ENCODE data around the gene CENPP. TPM values are rescaled to one million over a fixed set of nuclear protein-coding genes. Genes with fewer than 3 reads are reported as not detected.

Gene CENPP
- total RNA-seq, 1 donor: 2.2 TPM

DNA sequence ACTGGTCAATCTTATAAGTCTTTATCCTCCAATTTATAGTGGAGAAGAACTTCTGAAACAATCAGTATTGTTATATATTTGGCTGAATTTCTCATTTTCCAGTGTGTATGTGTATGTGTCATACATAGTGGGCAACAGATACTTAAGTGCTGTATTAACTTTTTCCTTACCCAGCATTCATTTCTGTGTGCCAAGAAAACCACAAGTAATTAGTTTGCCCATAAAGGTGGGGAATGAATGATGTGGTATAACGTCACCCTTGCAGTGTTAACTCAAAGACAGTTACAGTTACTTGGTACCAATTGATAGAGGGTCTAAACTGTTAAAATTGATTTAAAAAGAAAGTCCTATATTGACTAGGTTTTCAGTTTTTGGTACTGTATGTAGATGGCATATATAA lies 76.6 kb downstream of the CENPP start:
- H3K4me3 ChIP-seq (ENCODE audit: low read depth, low read length): no peak overlapping the region
- DNase-seq (ENCODE audit: low read depth): no peak
- TF ChIP-seq, protein P1, sequence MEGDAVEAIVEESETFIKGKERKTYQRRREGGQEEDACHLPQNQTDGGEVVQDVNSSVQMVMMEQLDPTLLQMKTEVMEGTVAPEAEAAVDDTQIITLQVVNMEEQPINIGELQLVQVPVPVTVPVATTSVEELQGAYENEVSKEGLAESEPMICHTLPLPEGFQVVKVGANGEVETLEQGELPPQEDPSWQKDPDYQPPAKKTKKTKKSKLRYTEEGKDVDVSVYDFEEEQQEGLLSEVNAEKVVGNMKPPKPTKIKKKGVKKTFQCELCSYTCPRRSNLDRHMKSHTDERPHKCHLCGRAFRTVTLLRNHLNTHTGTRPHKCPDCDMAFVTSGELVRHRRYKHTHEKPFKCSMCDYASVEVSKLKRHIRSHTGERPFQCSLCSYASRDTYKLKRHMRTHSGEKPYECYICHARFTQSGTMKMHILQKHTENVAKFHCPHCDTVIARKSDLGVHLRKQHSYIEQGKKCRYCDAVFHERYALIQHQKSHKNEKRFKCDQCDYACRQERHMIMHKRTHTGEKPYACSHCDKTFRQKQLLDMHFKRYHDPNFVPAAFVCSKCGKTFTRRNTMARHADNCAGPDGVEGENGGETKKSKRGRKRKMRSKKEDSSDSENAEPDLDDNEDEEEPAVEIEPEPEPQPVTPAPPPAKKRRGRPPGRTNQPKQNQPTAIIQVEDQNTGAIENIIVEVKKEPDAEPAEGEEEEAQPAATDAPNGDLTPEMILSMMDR (IDR thresholded peaks at IDR 0.05; ENCODE audit: insufficient read depth, low read depth, low read length): no peak

DNA sequence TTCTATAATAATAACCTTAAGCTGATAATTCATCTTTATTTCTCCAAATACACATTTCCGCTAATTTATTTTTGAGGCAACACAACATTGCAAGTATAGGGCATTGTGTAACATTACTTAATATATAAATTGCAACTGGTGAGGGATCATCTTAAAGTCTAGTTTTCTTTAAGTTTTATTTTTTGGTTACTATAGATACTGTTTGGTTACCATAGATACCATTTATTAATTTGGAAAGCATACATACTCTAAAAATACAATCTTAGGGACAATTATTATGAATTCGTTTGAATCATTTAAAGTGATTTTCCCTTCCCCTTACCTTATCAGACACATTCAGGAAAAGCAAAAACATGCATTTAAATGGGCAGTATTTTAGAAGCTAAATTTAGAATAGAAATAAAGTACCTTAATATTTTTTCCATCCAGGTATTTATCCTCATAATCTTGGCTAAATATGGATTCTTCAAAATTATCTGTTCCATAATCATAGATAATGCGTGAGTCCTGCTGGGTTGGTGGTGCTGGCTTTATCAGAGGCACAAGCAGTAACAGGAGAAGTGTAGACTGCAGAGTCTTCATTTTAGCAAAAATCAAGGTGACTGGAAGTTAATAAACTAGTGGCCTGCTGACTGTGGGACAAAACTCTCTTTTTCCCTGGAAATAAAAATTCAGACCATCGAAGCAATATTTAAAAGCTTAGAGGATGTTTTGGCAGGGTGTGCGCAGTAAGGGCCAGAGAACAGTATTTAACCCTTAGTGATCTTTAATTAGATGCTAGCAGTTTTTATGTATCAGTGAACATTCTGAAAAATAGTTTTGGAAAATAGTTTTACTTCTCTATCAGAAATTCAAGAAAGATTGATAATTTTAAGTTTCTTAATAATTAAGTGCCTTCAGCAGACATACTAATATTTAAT lies 77.3 kb downstream of the CENPP start:
- DNase-seq (ENCODE audit: low read depth): no peak
- no peak overlapping the region for H3K4me3 ChIP-seq (ENCODE audit: low read depth, low read length)
- TF ChIP-seq, protein P1 (IDR thresholded peaks at IDR 0.05; ENCODE audit: insufficient read depth, low read depth, low read length): no peak

DNA sequence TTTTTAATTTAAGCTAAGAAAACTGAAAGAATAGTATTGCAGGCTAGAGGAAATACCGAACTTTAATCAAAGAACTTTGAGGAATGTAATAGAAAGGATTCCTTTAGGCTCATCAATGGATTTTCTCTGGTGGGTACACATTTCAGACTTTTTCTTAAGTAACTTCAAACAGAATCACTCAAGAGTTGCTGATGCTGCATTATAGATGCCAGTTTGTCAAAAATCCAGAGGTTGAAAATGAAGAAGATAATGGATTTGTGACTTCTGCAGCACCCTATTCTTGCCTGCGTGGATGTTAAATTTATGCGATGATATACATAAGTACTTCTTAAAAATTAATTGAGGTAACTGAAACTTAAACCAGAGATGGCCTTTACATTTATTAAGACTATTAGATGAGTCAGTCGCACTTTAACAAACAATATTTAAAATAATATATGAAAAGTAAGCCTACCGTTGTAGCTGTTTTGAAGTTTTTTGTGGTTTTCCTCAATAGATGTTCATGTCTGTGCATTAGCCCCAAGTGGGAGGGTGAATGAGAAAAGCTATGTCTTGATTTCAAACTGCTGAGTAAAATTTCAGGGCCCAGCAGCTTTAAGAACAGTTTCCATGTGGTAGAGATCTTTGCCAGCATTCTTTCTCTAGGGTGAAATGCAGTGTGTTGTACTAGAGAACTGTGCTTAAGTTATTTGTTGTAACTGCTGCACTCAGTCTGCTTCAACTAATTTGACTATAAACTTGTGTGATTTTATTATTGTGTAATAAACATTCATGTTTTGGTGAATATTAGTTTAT lies 78.5 kb downstream of the CENPP start, which contains the start of gene OGN:
OGN (minus strand) TSS at position 537 of the 795 bp plus-strand sequence. CDS start 1,171 bp downstream, outside the sequence.
- H3K4me3 ChIP-seq (ENCODE audit: low read depth, low read length): no peak within 1 kb of the TSS
- DNase-seq (ENCODE audit: low read depth): no peak
- TF ChIP-seq, protein P1 (IDR thresholded peaks at IDR 0.05; ENCODE audit: insufficient read depth, low read depth, low read length): no peak

DNA sequence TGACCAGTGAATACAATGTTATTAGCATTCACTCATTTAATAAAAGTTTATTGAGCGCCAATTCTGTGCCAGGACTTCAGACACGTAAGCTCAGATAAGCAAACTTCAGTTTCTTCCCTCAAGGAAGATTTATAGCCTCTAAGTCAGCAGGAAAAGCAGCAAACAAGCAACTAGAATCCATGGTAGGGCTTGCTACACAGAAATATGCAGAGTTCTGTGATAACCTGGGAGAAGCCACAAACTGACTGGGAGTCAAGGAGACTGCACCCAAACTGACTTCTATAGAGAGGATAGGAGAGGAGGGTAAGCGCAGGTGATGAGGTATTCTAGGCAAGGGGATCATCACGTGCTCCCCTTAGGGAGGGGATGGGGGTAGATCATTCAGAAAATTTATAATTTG lies 80.1 kb downstream of the CENPP start:
- no peak overlapping the region for H3K4me3 ChIP-seq (ENCODE audit: low read depth, low read length)
- DNase-seq (ENCODE audit: low read depth): peak; percentile 28
- TF ChIP-seq, protein P1 (IDR thresholded peaks at IDR 0.05; ENCODE audit: insufficient read depth, low read depth, low read length): no peak

DNA sequence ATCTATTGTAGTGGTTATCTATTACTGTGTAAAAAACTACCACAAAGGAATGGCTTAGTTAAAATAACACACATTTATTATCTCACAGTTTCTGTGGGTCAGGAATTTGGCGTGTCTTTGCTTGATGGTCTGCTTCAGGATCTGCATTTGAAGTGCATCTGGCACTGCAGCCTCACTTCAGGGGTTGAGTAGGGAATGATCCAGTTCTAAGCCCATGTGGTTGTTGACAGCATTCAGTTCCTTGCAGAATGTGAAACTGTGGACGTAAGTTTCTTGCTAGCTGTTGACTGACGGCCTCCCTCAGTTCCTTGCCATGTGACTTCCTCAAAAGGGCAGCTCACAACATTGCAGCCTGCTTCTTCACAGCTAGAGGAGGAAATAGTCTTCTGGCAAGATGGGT lies 80.7 kb downstream of the CENPP start:
- TF ChIP-seq, protein P1 (IDR thresholded peaks at IDR 0.05; ENCODE audit: insufficient read depth, low read depth, low read length): no peak
- DNase-seq (ENCODE audit: low read depth): peak; percentile 16
- H3K4me3 ChIP-seq (ENCODE audit: low read depth, low read length): no peak overlapping the region

DNA sequence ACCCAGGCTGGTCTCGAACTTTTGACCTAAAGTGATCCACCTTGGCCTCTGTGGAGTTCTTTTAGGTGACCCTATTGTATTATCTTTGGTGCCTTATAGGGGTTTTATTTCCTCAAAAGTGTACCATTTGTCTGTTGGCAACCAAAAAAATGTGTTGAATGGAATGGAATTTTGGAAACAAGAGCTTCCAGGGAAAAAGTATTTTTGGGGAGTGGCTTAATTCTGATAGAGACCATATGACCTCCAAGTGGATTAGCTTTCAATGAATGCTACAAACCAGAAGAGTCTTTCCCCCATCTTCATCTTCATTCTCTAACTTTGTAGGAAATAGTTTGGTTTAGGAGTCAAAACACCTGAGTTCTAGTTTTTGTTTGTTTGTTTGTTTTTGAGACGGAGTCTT lies 82.1 kb downstream of the CENPP start:
- TF ChIP-seq, protein P1 (IDR thresholded peaks at IDR 0.05; ENCODE audit: insufficient read depth, low read depth, low read length): no peak
- no peak overlapping the region for H3K4me3 ChIP-seq (ENCODE audit: low read depth, low read length)
- no peak for DNase-seq (ENCODE audit: low read depth)

Data from fibroblast of villous mesenchyme (primary cell).